A673 (cell line): ENCODE data around the gene SVOP.

Experiments used
- EZH2 ChIP-seq: fragments of 200-600 bp; sonication (generic); IDR thresholded peaks from 2 replicates; pipeline ENCODE4 v1.6.1; 2017; ENCODE audit warnings: borderline replicate concordance, low read depth, mild to moderate bottlenecking, mixed read lengths, antibody characterized with exemption, low read length; ENCODE audit not compliant: poor library complexity, severe bottlenecking
- TF ChIP-seq, protein P1 (sequence below): fragments of 300-800, 200-600 bp; sonication (generic); conservative IDR thresholded peaks from 2 replicates; pipeline ENCODE4 v1.5.1; 2017; ENCODE audit warnings: low read depth, mild to moderate bottlenecking, antibody characterized with exemption, low read length, moderate library complexity, mixed read lengths

DNA sequence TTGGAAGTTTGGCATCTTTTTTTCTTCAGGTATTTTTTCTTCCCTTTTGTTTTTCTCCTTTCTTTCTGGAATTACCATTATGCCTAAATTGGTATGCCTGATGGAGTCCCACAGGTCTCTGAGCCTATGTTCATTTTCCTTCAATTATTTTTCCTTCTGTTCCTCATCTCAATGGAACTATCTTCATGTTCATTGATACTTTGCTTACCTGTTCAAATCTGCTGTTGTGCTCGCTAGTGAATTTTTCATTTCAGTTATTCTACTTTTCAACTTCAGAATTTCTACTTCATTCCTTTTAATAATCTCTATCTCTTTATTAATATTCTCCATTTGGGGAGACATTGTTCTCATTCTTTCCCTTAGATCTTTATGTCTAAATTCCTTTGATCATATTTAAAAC lies 16.1 kb upstream of the SVOP start:
- TF ChIP-seq, protein P1, sequence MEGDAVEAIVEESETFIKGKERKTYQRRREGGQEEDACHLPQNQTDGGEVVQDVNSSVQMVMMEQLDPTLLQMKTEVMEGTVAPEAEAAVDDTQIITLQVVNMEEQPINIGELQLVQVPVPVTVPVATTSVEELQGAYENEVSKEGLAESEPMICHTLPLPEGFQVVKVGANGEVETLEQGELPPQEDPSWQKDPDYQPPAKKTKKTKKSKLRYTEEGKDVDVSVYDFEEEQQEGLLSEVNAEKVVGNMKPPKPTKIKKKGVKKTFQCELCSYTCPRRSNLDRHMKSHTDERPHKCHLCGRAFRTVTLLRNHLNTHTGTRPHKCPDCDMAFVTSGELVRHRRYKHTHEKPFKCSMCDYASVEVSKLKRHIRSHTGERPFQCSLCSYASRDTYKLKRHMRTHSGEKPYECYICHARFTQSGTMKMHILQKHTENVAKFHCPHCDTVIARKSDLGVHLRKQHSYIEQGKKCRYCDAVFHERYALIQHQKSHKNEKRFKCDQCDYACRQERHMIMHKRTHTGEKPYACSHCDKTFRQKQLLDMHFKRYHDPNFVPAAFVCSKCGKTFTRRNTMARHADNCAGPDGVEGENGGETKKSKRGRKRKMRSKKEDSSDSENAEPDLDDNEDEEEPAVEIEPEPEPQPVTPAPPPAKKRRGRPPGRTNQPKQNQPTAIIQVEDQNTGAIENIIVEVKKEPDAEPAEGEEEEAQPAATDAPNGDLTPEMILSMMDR, result no peak
- no peak for TF ChIP-seq EZH2
